VCaP (cell line): ENCODE measurements around the gene TMEM92.
"Not testable (repeated sequence)": the region's sequence is repeated elsewhere in the genome, so short reads cannot be mapped to it uniquely, and the experiment has no call there.

Experiments
- H3K27ac ChIP-seq: fragments of 450-650 bp; 2 replicates; pipeline ENCODE4 v1.5.1; 2017
- TF ChIP-seq, protein P1 (sequence below): fragments of 450-650 bp; conservative IDR thresholded peaks from 2 replicates; pipeline ENCODE4 v1.5.1; 2017; ENCODE audit warnings: mild to moderate bottlenecking, moderate library complexity

TMEM92 gene

DNA sequence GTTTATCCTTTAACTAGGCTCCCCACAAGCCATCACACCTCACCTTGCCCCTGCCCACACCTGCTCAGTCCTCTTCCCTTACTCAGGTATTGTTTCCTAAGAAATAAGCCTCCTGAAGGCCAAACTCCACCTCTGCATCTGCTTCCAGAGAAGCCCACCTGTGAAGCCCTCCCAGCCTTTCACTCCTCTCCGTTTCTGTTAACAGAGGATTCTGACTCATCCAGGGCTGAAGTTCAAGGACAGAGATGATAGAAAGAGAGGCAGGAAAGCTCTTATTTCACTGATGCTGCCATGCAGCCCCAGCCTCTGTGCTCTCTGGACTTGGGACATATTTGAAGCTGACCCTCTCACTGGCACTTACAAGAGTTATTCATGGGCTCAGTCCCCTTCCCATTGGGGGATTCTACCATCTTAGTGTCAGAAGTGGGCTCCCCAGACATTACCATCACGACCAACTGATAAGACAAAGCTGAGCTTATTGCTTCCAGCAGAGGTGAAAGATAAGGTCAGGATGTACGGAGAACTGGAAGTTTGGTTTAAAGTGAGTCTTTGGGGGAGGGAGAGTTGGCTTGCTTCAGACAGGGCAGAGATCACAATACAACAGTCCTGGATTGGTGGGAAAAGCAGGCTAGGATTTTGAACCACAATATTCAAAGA is 36.3 kb downstream of the TMEM92 start:
- TF ChIP-seq, protein P1, sequence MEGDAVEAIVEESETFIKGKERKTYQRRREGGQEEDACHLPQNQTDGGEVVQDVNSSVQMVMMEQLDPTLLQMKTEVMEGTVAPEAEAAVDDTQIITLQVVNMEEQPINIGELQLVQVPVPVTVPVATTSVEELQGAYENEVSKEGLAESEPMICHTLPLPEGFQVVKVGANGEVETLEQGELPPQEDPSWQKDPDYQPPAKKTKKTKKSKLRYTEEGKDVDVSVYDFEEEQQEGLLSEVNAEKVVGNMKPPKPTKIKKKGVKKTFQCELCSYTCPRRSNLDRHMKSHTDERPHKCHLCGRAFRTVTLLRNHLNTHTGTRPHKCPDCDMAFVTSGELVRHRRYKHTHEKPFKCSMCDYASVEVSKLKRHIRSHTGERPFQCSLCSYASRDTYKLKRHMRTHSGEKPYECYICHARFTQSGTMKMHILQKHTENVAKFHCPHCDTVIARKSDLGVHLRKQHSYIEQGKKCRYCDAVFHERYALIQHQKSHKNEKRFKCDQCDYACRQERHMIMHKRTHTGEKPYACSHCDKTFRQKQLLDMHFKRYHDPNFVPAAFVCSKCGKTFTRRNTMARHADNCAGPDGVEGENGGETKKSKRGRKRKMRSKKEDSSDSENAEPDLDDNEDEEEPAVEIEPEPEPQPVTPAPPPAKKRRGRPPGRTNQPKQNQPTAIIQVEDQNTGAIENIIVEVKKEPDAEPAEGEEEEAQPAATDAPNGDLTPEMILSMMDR: no peak
- H3K27ac ChIP-seq: no peak overlapping the region

- no peak overlapping the region for H3K27ac ChIP-seq
- TF ChIP-seq, protein P1: no peak
Observed at GRCh38 chr17:50311112-50311460, 36.8 kb downstream of the TMEM92 start.

DNA sequence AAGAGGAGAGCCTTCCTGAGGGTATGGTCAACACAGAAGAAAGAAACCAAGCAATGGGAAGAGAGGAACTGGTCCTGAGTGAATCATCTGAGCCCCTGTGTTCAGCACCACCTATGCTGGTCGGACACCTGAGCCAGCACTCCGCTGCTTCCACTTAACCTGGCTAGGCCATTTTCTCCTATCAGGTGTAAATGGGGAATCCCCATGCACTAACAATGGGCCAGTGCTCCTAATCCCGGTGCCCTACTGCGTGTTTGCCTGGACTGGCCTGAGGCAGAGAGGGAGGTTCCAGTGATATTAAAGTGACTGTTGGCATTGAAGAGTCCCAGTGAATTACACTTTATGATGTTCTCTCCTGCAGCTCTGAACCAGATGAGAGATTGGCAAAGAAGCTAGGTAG is 37.2 kb downstream of the TMEM92 start:
- no peak overlapping the region for H3K27ac ChIP-seq
- TF ChIP-seq, protein P1: no peak

DNA sequence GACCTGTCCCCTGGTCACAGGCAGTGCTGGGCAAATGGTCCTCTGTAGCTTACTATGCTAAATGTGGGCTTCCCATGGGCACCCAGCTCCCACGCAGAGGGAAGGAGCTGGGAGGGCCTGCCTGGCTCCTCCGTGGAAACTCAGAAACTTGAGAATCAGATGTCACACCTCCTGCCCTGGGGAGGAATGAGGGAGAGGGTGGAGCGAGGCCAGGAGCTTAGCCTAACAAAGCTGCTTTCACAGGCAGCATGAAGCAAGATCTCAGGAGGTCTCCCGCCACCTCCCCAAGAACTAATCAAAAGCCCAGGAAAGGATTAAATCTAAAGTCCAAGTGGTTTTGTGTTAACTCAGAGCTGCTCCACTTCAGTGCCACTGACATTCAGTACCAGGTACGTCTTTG is 38.0 kb downstream of the TMEM92 start:
- no peak overlapping the region for H3K27ac ChIP-seq
- TF ChIP-seq, protein P1: no peak

- H3K27ac ChIP-seq: no peak overlapping the region
- TF ChIP-seq, protein P1: no peak
Observed at GRCh38 chr17:50314456-50315011, 40.3 kb downstream of the TMEM92 start.

- TF ChIP-seq, protein P1: no peak
- no peak overlapping the region for H3K27ac ChIP-seq
Observed at GRCh38 chr17:50316016-50316587, 41.8 kb downstream of the TMEM92 start.

GRCh38 chr17:50316660-50317059 is 42.4 kb downstream of the TMEM92 start:
- not testable (repeated sequence) for H3K27ac ChIP-seq

- TF ChIP-seq, protein P1: no peak
- H3K27ac ChIP-seq: no peak overlapping the region
Observed at GRCh38 chr17:50317121-50317520, 42.9 kb downstream of the TMEM92 start.
